Activated naive CD8-positive, alpha-beta T cell treated with anti-CD3 and anti-CD28 coated beads, Interleukin-2, amount 10 ng/mL, durations not matched to agents 7 days and 5 days (primary cell): ENCODE results near the gene SLBP. TPM values are rescaled to one million over a fixed set of nuclear protein-coding genes. Genes with fewer than 3 reads are reported as not detected.
A peak's percentile ranks its signal among the peaks of the same experiment; 100 is the strongest.

Experiments used
- ATAC-seq: fragments of 150-1000 bp; cut with Tn5 transposase; one replicate; pipeline ENCODE4 v1.10.0; 2021; ENCODE audit warnings: low read depth, moderate library complexity
- POLR2A ChIA-PET: fragments of 350-600 bp; sonication (Branson Sonifier 250); formaldehyde crosslinking; loops from one replicate; lab custom pipeline; 2021; ENCODE audit warnings: antibody characterized with exemption; lab: Charles Lee
- DNase-seq: peaks from one replicate; pipeline ENCODE4 v3.0.0; 2021
- H3K27ac Mint-ChIP-seq: one replicate; pipeline ENCODE4 v1.8.0; 2022; ENCODE audit warnings: mild to moderate bottlenecking, mixed read lengths
- H3K27me3 Mint-ChIP-seq: one replicate; pipeline ENCODE4 v1.8.0; 2022; ENCODE audit warnings: mild to moderate bottlenecking, moderate library complexity, mixed read lengths
- H3K36me3 Mint-ChIP-seq: one replicate; pipeline ENCODE4 v1.8.0; 2021; ENCODE audit warnings: mild to moderate bottlenecking, mixed read lengths
- H3K4me1 Mint-ChIP-seq: one replicate; pipeline ENCODE4 v1.8.0; 2021; ENCODE audit warnings: mixed read lengths
- H3K4me3 Mint-ChIP-seq: one replicate; pipeline ENCODE4 v1.8.0; 2022; ENCODE audit warnings: mild to moderate bottlenecking, moderate library complexity, mixed read lengths
- H3K9me3 Mint-ChIP-seq: one replicate; pipeline ENCODE4 v1.8.0; 2021; ENCODE audit warnings: mixed read lengths
- total RNA-seq, 2 experiments: library from RNA; stranded (reverse); gene quantifications; one replicate each; pipeline ENCODE4 v1.2.3, GENCODE V29; 2021

The SLBP gene
- 100 to 1,000 TPM in 1 of 2 experiments, 10 to 100 TPM in 1; 99.7 to 103 TPM for total RNA-seq

GRCh38 chr4:1712216-1713002 lies at the start of gene SLBP:
TSS of gene SLBP (minus strand) at chr4:1712319. CDS start at chr4:1712188, 131 bp downstream.
- Mint-ChIP-seq H3K27me3 (no peaks in the 10 kb centered on the region), H3K9me3 (no peaks in the 10 kb centered on the region), H3K4me3 (peak within 1 kb of the TSS; percentile 99), H3K27ac (peak within 1 kb of the TSS; percentile 98), H3K36me3 (peaks cover 25% of the 10 kb centered on the region), H3K4me1 (peaks cover 53% of the 10 kb centered on the region)
- POLR2A ChIA-PET: interaction anchor here (0.6 to 7.1 kb wide), 19 partner anchors 8 to 756 kb away, joined by 3 to 148 read pairs (median 4); partner anchors contain the start of genes NSD2, RNF4, TACC3 and TMEM129
- peak; percentile 87 for ATAC-seq
- peak; percentile 98 for DNase-seq

- no peak overlapping the region for H3K4me3 Mint-ChIP-seq
- peaks cover 1% of the 10 kb centered on the region for H3K4me1 Mint-ChIP-seq
- ATAC-seq (no peak), DNase-seq (no peak)
- H3K9me3 Mint-ChIP-seq: no peaks in the 10 kb centered on the region
- peaks cover 14% of the 10 kb centered on the region for H3K27me3 Mint-ChIP-seq
- H3K36me3 Mint-ChIP-seq: no peaks in the 10 kb centered on the region
- POLR2A ChIA-PET: no interaction called here
- H3K27ac Mint-ChIP-seq: no peak overlapping the region
Observed at GRCh38 chr4:1761130-1761689, 49.1 kb upstream of the SLBP start.

- peaks cover 1% of the 10 kb centered on the region for H3K4me1 Mint-ChIP-seq
- no peak overlapping the region for H3K4me3 Mint-ChIP-seq
- no peak for DNase-seq
- no peaks in the 10 kb centered on the region for H3K9me3 Mint-ChIP-seq
- no peak for ATAC-seq
- no peaks in the 10 kb centered on the region for H3K36me3 Mint-ChIP-seq
- POLR2A ChIA-PET: no interaction called here
- H3K27me3 Mint-ChIP-seq: peaks cover 13% of the 10 kb centered on the region
- no peak overlapping the region for H3K27ac Mint-ChIP-seq
Observed at GRCh38 chr4:1760521-1761071, 48.5 kb upstream of the SLBP start.

GRCh38 chr4:1759818-1760223 lies 47.7 kb upstream of the SLBP start:
- DNase-seq (no peak), ATAC-seq (no peak)
- no peaks in the 10 kb centered on the region for H3K9me3 Mint-ChIP-seq
- POLR2A ChIA-PET: no interaction called here
- no peak overlapping the region for H3K4me3 Mint-ChIP-seq
- H3K27ac Mint-ChIP-seq: no peak overlapping the region
- H3K4me1 Mint-ChIP-seq: peaks cover 1% of the 10 kb centered on the region
- H3K36me3 Mint-ChIP-seq: no peaks in the 10 kb centered on the region
- peaks cover 9% of the 10 kb centered on the region for H3K27me3 Mint-ChIP-seq

GRCh38 chr4:1759170-1759817 lies 47.2 kb upstream of the SLBP start:
- H3K27ac Mint-ChIP-seq: no peak overlapping the region
- POLR2A ChIA-PET: no interaction called here
- no peak overlapping the region for H3K4me3 Mint-ChIP-seq
- no peaks in the 10 kb centered on the region for H3K36me3 Mint-ChIP-seq
- ATAC-seq (no peak), DNase-seq (no peak)
- H3K4me1 Mint-ChIP-seq: peaks cover 1% of the 10 kb centered on the region
- H3K9me3 Mint-ChIP-seq: no peaks in the 10 kb centered on the region
- peaks cover 8% of the 10 kb centered on the region for H3K27me3 Mint-ChIP-seq

GRCh38 chr4:1758306-1759121 lies 46.4 kb upstream of the SLBP start:
- Mint-ChIP-seq H3K27ac (no peak overlapping the region), H3K4me1 (peaks cover 1% of the 10 kb centered on the region), H3K27me3 (peaks cover 2% of the 10 kb centered on the region), H3K36me3 (no peaks in the 10 kb centered on the region), H3K4me3 (no peak overlapping the region), H3K9me3 (no peaks in the 10 kb centered on the region)
- DNase-seq: no peak
- POLR2A ChIA-PET: no interaction called here
- ATAC-seq: no peak

- no peaks in the 10 kb centered on the region for H3K9me3 Mint-ChIP-seq
Observed at GRCh38 chr4:1757836-1758235, 45.7 kb upstream of the SLBP start.

GRCh38 chr4:1756893-1757779 lies 45.0 kb upstream of the SLBP start:
- POLR2A ChIA-PET: no interaction called here
- Mint-ChIP-seq H3K4me1 (peaks cover 3% of the 10 kb centered on the region), H3K9me3 (no peaks in the 10 kb centered on the region), H3K36me3 (no peaks in the 10 kb centered on the region), H3K27ac (no peak overlapping the region), H3K4me3 (no peak overlapping the region), H3K27me3 (no peaks in the 10 kb centered on the region)
- ATAC-seq (no peak), DNase-seq (no peak)

More at GRCh38 chr4:1757836-1758235, 45.7 kb upstream of the SLBP start:
- no peaks in the 10 kb centered on the region for H3K27me3 Mint-ChIP-seq
- no peak for ATAC-seq
- H3K27ac Mint-ChIP-seq: no peak overlapping the region
- H3K4me1 Mint-ChIP-seq: peaks cover 3% of the 10 kb centered on the region
- DNase-seq: no peak
- H3K36me3 Mint-ChIP-seq: no peaks in the 10 kb centered on the region
- H3K4me3 Mint-ChIP-seq: no peak overlapping the region
- POLR2A ChIA-PET: no interaction called here

GRCh38 chr4:1756079-1756478 lies 44.0 kb upstream of the SLBP start:
- ATAC-seq (no peak), DNase-seq (no peak)
- POLR2A ChIA-PET: no interaction called here
- H3K4me1 Mint-ChIP-seq: peaks cover 3% of the 10 kb centered on the region
- H3K27me3 Mint-ChIP-seq: no peaks in the 10 kb centered on the region
- no peak overlapping the region for H3K4me3 Mint-ChIP-seq
- H3K27ac Mint-ChIP-seq: no peak overlapping the region
- H3K36me3 Mint-ChIP-seq: no peaks in the 10 kb centered on the region
- H3K9me3 Mint-ChIP-seq: no peaks in the 10 kb centered on the region

GRCh38 chr4:1755297-1755696 lies 43.2 kb upstream of the SLBP start:
- POLR2A ChIA-PET: interaction anchor here (1.6 kb wide), 1 partner anchor 11 kb away, joined by 3 read pairs; no protein-coding TSS in a partner anchor
- peaks cover 3% of the 10 kb centered on the region for H3K4me1 Mint-ChIP-seq
- H3K4me3 Mint-ChIP-seq: no peak overlapping the region
- H3K9me3 Mint-ChIP-seq: no peaks in the 10 kb centered on the region
- H3K27me3 Mint-ChIP-seq: no peaks in the 10 kb centered on the region
- DNase-seq (no peak), ATAC-seq (no peak)
- H3K27ac Mint-ChIP-seq: no peak overlapping the region
- H3K36me3 Mint-ChIP-seq: no peaks in the 10 kb centered on the region

- POLR2A ChIA-PET: interaction anchor here (1.6 kb wide), 1 partner anchor 10 kb away, joined by 3 read pairs; no protein-coding TSS in a partner anchor
- no peaks in the 10 kb centered on the region for H3K36me3 Mint-ChIP-seq
- no peak for DNase-seq
- no peaks in the 10 kb centered on the region for H3K27me3 Mint-ChIP-seq
- ATAC-seq: no peak
- no peak overlapping the region for H3K27ac Mint-ChIP-seq
- no peaks in the 10 kb centered on the region for H3K9me3 Mint-ChIP-seq
- peaks cover 2% of the 10 kb centered on the region for H3K4me1 Mint-ChIP-seq
- no peak overlapping the region for H3K4me3 Mint-ChIP-seq
Observed at GRCh38 chr4:1754336-1754735, 42.2 kb upstream of the SLBP start.

- H3K36me3 Mint-ChIP-seq: no peaks in the 10 kb centered on the region
- no peak overlapping the region for H3K27ac Mint-ChIP-seq
- POLR2A ChIA-PET: interaction anchor here (1.6 kb wide), 1 partner anchor 9 kb away, joined by 3 read pairs; no protein-coding TSS in a partner anchor
- DNase-seq (no peak), ATAC-seq (no peak)
- peaks cover 2% of the 10 kb centered on the region for H3K4me1 Mint-ChIP-seq
- H3K9me3 Mint-ChIP-seq: no peaks in the 10 kb centered on the region
- no peak overlapping the region for H3K4me3 Mint-ChIP-seq
- H3K27me3 Mint-ChIP-seq: no peaks in the 10 kb centered on the region
Observed at GRCh38 chr4:1753697-1754311, 41.7 kb upstream of the SLBP start.
